Calu3 (cell line): ENCODE measurements around the gene TCF4. TPM values are rescaled to one million over a fixed set of nuclear protein-coding genes. Genes with fewer than 3 reads are reported as not detected.
A peak's percentile ranks its signal among the peaks of the same experiment; 100 is the strongest.

Source experiments
- BruUV-seq: library from RNA; stranded (reverse); fragments of 400-500 nt; replicated peaks from 2 replicates; lab custom pipeline; 2021; lab: Mats Ljungman, UMichigan
- CTCF ChIA-PET: fragments of 300-600 bp; sonication (Branson Sonifier 250); formaldehyde crosslinking; loops from one replicate; lab custom pipeline; 2022; ENCODE audit warnings: antibody characterized with exemption; lab: Charles Lee
- DNase-seq: peaks from one replicate; pipeline ENCODE4 v3.0.0; 2022
- H3K27ac Mint-ChIP-seq: one replicate; pipeline ENCODE4 v1.8.0; 2022; ENCODE audit warnings: mixed read lengths; ENCODE audit not compliant: unreplicated experiment
- H3K27me3 Mint-ChIP-seq: one replicate; pipeline ENCODE4 v1.8.0; 2022; ENCODE audit warnings: mixed read lengths; ENCODE audit not compliant: unreplicated experiment
- H3K36me3 Mint-ChIP-seq: one replicate; pipeline ENCODE4 v1.8.0; 2022; ENCODE audit warnings: mild to moderate bottlenecking, moderate library complexity, mixed read lengths; ENCODE audit not compliant: insufficient read depth, unreplicated experiment
- H3K4me1 Mint-ChIP-seq: one replicate; pipeline ENCODE4 v1.8.0; 2022; ENCODE audit warnings: mild to moderate bottlenecking, low read depth, mixed read lengths; ENCODE audit not compliant: unreplicated experiment
- H3K4me3 Mint-ChIP-seq: one replicate; pipeline ENCODE4 v1.8.0; 2022; ENCODE audit warnings: mild to moderate bottlenecking, low read depth, moderate library complexity, mixed read lengths; ENCODE audit not compliant: unreplicated experiment
- H3K9me3 Mint-ChIP-seq: one replicate; pipeline ENCODE4 v1.8.0; 2022; ENCODE audit warnings: low read depth, mixed read lengths; ENCODE audit not compliant: unreplicated experiment
- CTCF ChIP-seq: fragments of 200-600 bp; IDR thresholded peaks from one replicate; pipeline ENCODE4 v1.8.0; 2022; ENCODE audit warnings: antibody characterized with exemption; ENCODE audit not compliant: unreplicated experiment
- intact Hi-C: fragments of 100-400 bp; cut with micrococcal nuclease; formaldehyde crosslinking; loops from one replicate; pipeline ENCODE4 v1.10.0; 2022; ENCODE audit not compliant: unreplicated experiment
- total RNA-seq: library from RNA; stranded (reverse); gene quantifications from 2 replicates; pipeline ENCODE4 v1.2.3, GENCODE V29; 2022

TCF4 gene
- total RNA-seq, 1 experiment from 2014 or later = 0.21 TPM

DNA sequence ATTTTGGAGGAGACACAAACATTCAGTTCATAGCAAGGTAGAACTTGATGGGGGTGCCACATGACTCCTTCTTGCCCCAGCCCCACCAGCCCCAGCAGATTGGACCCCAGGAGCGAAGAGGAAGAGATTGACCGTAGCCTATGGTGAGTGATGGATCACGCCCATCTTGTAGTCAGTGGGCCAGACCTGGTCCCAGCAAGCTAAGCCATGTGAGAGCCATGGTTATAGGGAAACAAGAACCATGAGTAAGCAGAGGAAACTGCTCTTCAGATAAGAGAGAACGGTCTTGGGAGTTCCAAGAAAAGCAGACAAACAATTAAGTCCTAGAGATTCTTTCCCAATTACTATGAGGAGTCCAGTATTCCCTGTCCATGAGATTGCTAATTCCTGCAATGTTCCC is 4.6 kb upstream of the TCF4 start:
- CTCF ChIA-PET = no interaction called here

GRCh38 chr18:55592106-55592505 is 4.1 kb upstream of the TCF4 start:
- intact Hi-C loops = no loop called here
- no TSS peak for BruUV-seq

More for the DNA sequence above, 4.6 kb upstream of the TCF4 start:
- H3K27me3 Mint-ChIP-seq = peaks cover 26% of the 10 kb centered on the region
- no peaks in the 10 kb centered on the region for H3K4me1 Mint-ChIP-seq
- intact Hi-C loops = no loop called here
- TF ChIP-seq CTCF = no peak
- H3K4me3 Mint-ChIP-seq = no peak overlapping the region
- peaks cover 5% of the 10 kb centered on the region for H3K36me3 Mint-ChIP-seq
- peaks cover 2% of the 10 kb centered on the region for H3K9me3 Mint-ChIP-seq
- no peak overlapping the region for H3K27ac Mint-ChIP-seq
- no peak for DNase-seq
- no TSS peak for BruUV-seq

GRCh38 chr18:55589625-55590291 is 1.8 kb upstream of the TCF4 start:
- no peak for DNase-seq
- no peak for TF ChIP-seq CTCF
- CTCF ChIA-PET = no interaction called here
- intact Hi-C loops = no loop called here
- Mint-ChIP-seq H3K9me3 (peaks cover 2% of the 10 kb centered on the region), H3K27me3 (peaks cover 22% of the 10 kb centered on the region), H3K27ac (no peak overlapping the region), H3K4me1 (no peaks in the 10 kb centered on the region), H3K36me3 (peaks cover 5% of the 10 kb centered on the region), H3K4me3 (no peak overlapping the region)
- no TSS peak for BruUV-seq

More at GRCh38 chr18:55592106-55592505, 4.1 kb upstream of the TCF4 start:
- CTCF ChIA-PET = no interaction called here
- peaks cover 2% of the 10 kb centered on the region for H3K9me3 Mint-ChIP-seq
- H3K4me1 Mint-ChIP-seq = no peaks in the 10 kb centered on the region
- peaks cover 26% of the 10 kb centered on the region for H3K27me3 Mint-ChIP-seq
- no peak for TF ChIP-seq CTCF
- no peak overlapping the region for H3K27ac Mint-ChIP-seq
- H3K4me3 Mint-ChIP-seq = no peak overlapping the region
- peaks cover 5% of the 10 kb centered on the region for H3K36me3 Mint-ChIP-seq
- no peak for DNase-seq

DNA sequence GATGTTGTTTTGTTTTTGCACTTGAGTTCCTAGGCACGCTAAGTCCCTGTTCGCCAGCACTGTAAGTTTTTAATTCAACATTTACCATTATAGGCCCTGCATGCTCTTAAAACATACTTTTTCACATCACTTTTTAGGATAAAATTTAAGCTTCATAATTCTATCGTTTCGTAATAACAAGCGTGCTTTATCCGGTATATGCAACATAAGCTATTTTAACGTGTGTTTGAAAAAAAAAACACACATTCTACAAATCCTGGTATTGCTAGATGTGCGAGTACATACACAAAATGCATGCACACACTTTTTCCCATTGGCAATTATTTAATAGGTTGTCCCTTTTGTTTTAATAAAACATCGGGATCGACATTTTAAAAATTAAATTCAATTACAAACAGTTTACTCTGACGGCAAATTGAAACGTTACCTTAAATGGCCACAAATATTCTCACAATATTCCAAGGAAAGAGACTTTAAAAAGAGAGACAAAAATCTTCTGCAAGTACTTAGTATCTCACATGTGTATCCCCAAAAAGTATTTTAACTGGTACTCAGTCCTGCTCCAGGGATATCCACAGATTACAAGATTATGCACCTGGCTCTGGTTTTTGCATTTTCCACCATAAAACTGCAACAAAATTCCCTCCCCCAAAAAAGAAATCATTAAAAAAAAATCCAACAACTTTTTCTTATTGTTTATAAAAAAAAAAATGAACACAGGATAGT is 1.0 kb upstream of the TCF4 start:
- H3K27ac Mint-ChIP-seq = no peak overlapping the region
- no peak for TF ChIP-seq CTCF
- CTCF ChIA-PET = no interaction called here
- H3K36me3 Mint-ChIP-seq = peaks cover 5% of the 10 kb centered on the region
- peaks cover under 1% of the 10 kb centered on the region for H3K9me3 Mint-ChIP-seq
- no TSS peak for BruUV-seq
- H3K27me3 Mint-ChIP-seq = peaks cover 14% of the 10 kb centered on the region
- intact Hi-C loops = no loop called here
- no peak for DNase-seq
- no peaks in the 10 kb centered on the region for H3K4me1 Mint-ChIP-seq
- H3K4me3 Mint-ChIP-seq = peak overlapping the region; percentile 34
